HepG2 (cell line): ENCODE results near the gene SFXN5. TPM values are rescaled to one million over a fixed set of nuclear protein-coding genes. Genes with fewer than 3 reads are reported as not detected.

Source experiments
- ATAC-seq: fragments of 200-7000 bp; cut with Tn5 transposase; 3 replicates; pipeline ENCODE4 v1.9.1; 2020; ENCODE audit warnings: mild to moderate bottlenecking, moderate library complexity
- BruUV-seq: library from RNA; stranded (reverse); fragments of 400-500 nt; replicated peaks from 2 replicates; lab custom pipeline; 2021; lab: Mats Ljungman, UMichigan
- CTCF ChIA-PET: fragments of 300-600 bp; formaldehyde crosslinking; extraction: SDS; loops from one replicate; lab custom pipeline; 2021; ENCODE audit warnings: low total read pairs, inconsistent platforms, low intra/inter-chr PET ratio; lab: Yijun Ruan, JAX
- POLR2A ChIA-PET: fragments of 350-600 bp; sonication (Branson Sonifier 250); formaldehyde crosslinking; loops from one replicate; lab custom pipeline; 2020; ENCODE audit warnings: antibody characterized with exemption, inconsistent platforms; lab: Yijun Ruan, JAX
- DNase-seq: peaks from one replicate; pipeline ENCODE4 v3.0.0-alpha.2; 2015; ENCODE audit warnings: low spot score
- FAIRE-seq: peaks from 3 replicates; lab custom pipeline; 2011; peaks lifted over from hg19 to GRCh38; lab: Jason Lieb, UNC
- H2AFZ ChIP-seq: one replicate; pipeline ENCODE4 v1.6.1; 2011; ENCODE audit warnings: low read length, inconsistent platforms
- H3K27ac ChIP-seq: fragments of 300-600 bp; 3 replicates; pipeline ENCODE4 v1.8.0; 2011; ENCODE audit warnings: mixed run types, mild to moderate bottlenecking, mixed read lengths, low read length, inconsistent platforms; ENCODE audit not compliant: insufficient read depth; ENCODE audit errors: extremely low read length
- H3K27me3 ChIP-seq, 2 experiments: fragments of 200-600 bp in 1 of 2; 2 replicates in 1 of 2; 3 replicates in 1 of 2; pipeline versions ENCODE4 v1.6.0 to v1.8.0; 2011; ENCODE audit warnings: low read length in 2 of 2, mild to moderate bottlenecking in 2 of 2, moderate library complexity in 2 of 2, inconsistent platforms in 1 of 2; ENCODE audit not compliant: insufficient read depth in 2 of 2, control insufficient read depth in 1 of 2
- H3K36me3 ChIP-seq, 2 experiments: fragments of 200-600 bp in 1 of 2; replicated peaks in 1 of 2; 2 replicates in 1 of 2; 3 replicates in 1 of 2; pipeline versions ENCODE4 v1.5.1 to v1.8.0; 2011; ENCODE audit warnings: low read length in 2 of 2, inconsistent platforms in 1 of 2; ENCODE audit not compliant: insufficient read depth in 2 of 2, control insufficient read depth in 1 of 2
- H3K4me1 ChIP-seq: 2 replicates; pipeline ENCODE4 v1.5.1; 2012; ENCODE audit warnings: low read length, inconsistent platforms; ENCODE audit not compliant: insufficient read depth
- H3K4me2 ChIP-seq: 2 replicates; pipeline ENCODE4 v1.6.0; 2011; ENCODE audit warnings: low read depth, low read length, inconsistent platforms
- H3K4me3 ChIP-seq, 3 experiments: fragments of 200-600 bp in 1 of 3; sonication (generic), shearing (Covaris generic) in 1 of 3; replicated peaks in 1 of 3; 2 replicates each; pipeline ENCODE4 v1.5.1; 2011 to 2016; ENCODE audit warnings: low read length in 3 of 3, inconsistent platforms in 2 of 3, low read depth in 2 of 3, mild to moderate bottlenecking in 2 of 3, control low read depth in 1 of 3, mixed read lengths in 1 of 3; ENCODE audit not compliant: insufficient read depth in 1 of 3
- H3K79me2 ChIP-seq: one replicate; pipeline ENCODE4 v1.6.1; 2011; ENCODE audit warnings: low read length, inconsistent platforms; ENCODE audit not compliant: insufficient read depth
- H3K9ac ChIP-seq: 2 replicates; pipeline ENCODE4 v1.6.0; 2011; ENCODE audit warnings: mild to moderate bottlenecking, low read depth, low read length, inconsistent platforms; ENCODE audit not compliant: insufficient read depth
- H3K9me3 ChIP-seq: 2 replicates; pipeline ENCODE4 v1.5.1; 2012; ENCODE audit warnings: mild to moderate bottlenecking, low read length
- H4K20me1 ChIP-seq: 2 replicates; pipeline ENCODE4 v1.6.0; 2011; ENCODE audit warnings: inconsistent platforms, mild to moderate bottlenecking, low read length, moderate library complexity; ENCODE audit not compliant: insufficient read depth
- ELF3 ChIP-seq: IDR thresholded peaks from 2 replicates; pipeline ENCODE4 v1.6.1; 2016; ENCODE audit warnings: missing genetic modification reagents, missing compliant biosample characterization
- FOSL1 ChIP-seq: sonication (generic); formaldehyde crosslinking; IDR thresholded peaks from 2 replicates; pipeline ENCODE4 v1.9.0; 2021; ENCODE audit warnings: missing genetic modification reagents, borderline replicate concordance
- MZF1 ChIP-seq: sonication (generic); formaldehyde crosslinking; IDR thresholded peaks from 2 replicates; pipeline ENCODE4 v1.8.1; 2023; ENCODE audit warnings: mild to moderate bottlenecking, missing genetic modification reagents, borderline replicate concordance
- PPARG ChIP-seq: conservative IDR thresholded peaks from 2 replicates; pipeline ENCODE4 v1.6.1; 2016; ENCODE audit warnings: missing biosample characterization, missing genetic modification reagents
- TCF7 ChIP-seq: sonication (generic); IDR thresholded peaks from 2 replicates; pipeline ENCODE4 v1.6.1; 2016; ENCODE audit warnings: antibody characterized with exemption, low read depth
- TOE1 ChIP-seq: sonication (generic); formaldehyde crosslinking; IDR thresholded peaks from 2 replicates; pipeline ENCODE4 v1.4.0; 2020; ENCODE audit warnings: mild to moderate bottlenecking, missing genetic modification reagents
- ZBTB49 ChIP-seq: sonication (generic); formaldehyde crosslinking; IDR thresholded peaks from 2 replicates; pipeline ENCODE4 v1.4.0; 2020; ENCODE audit warnings: missing genetic modification reagents, borderline replicate concordance
- ZFP1 ChIP-seq: IDR thresholded peaks from 2 replicates; pipeline ENCODE4 v1.6.1; 2016
- ZNF138 ChIP-seq: sonication (generic); formaldehyde crosslinking; IDR thresholded peaks from 2 replicates; pipeline ENCODE4 v1.5.0; 2020; ENCODE audit warnings: mild to moderate bottlenecking, low read depth, missing genetic modification reagents
- ZNF382 ChIP-seq: sonication (generic); formaldehyde crosslinking; IDR thresholded peaks from 2 replicates; pipeline ENCODE4 v1.5.0; 2020; ENCODE audit warnings: missing genetic modification reagents, mild to moderate bottlenecking, borderline replicate concordance
- ZNF644 ChIP-seq: IDR thresholded peaks from 2 replicates; pipeline ENCODE4 v1.6.1; 2016; ENCODE audit warnings: low read depth
- WGBS: methylation state at CpG from one replicate; pipeline ENCODE4 v1.1.6; 2017; ENCODE audit warnings: low lambda C conversion rate; 5-methylcytosine and 5-hydroxymethylcytosine counted together
- in situ Hi-C: cut with HindIII; loops from 2 replicates; pipeline ENCODE4 v1.10.0; 2017; ENCODE audit warnings: low pct_unique_long_range_greater_than_20kb; ENCODE audit not compliant: extremely low pct_ligation_motif_present
- intact Hi-C: fragments of 100-400 bp; cut with micrococcal nuclease; formaldehyde crosslinking; loops from one replicate; pipeline ENCODE4 v1.10.0; 2022; ENCODE audit not compliant: unreplicated experiment
- polyA plus RNA-seq, 8 experiments: library from polyadenylated mRNA; depleted of rRNA in 3 of 8; stranded (reverse) in 7 of 8; unstranded in 1 of 8; fragments of >200 nt; fragmentation: Illumina TruSeq in 4 of 8; extraction: Trizol in 4 of 8; gene quantifications; 2 replicates each; pipeline versions ENCODE4 v1.2.1 to v1.2.3, GENCODE V29; 2011 to 2016; ENCODE audit warnings: low read depth in 4 of 8, missing spikeins in 1 of 8, mixed read lengths in 1 of 8; ENCODE audit not compliant: insufficient read depth in 1 of 8
- total RNA-seq, 5 experiments: library from RNA; depleted of rRNA; stranded (reverse); fragments of >200 nt; fragmentation: Illumina TruSeq; extraction: Trizol; gene quantifications; 2 replicates each; pipeline ENCODE4 v1.2.3, GENCODE V29; 2016; ENCODE audit warnings: low read depth in 1 of 5
- TF ChIP-seq, protein P1 (sequence below): sonication (generic); formaldehyde crosslinking; IDR thresholded peaks from 2 replicates; pipeline ENCODE4 v1.4.0; 2020; ENCODE audit warnings: mild to moderate bottlenecking, missing genetic modification reagents
- TF ChIP-seq, protein P2 (sequence below), 2 experiments: sonication (generic) in 1 of 2; formaldehyde crosslinking in 1 of 2; IDR thresholded peaks; 2 replicates each; pipeline versions ENCODE4 v1.6.1 to v1.9.0; 2014 to 2022; ENCODE audit warnings: antibody characterized with exemption in 1 of 2, borderline replicate concordance in 1 of 2, inconsistent platforms in 1 of 2, low read depth in 1 of 2, missing genetic modification reagents in 1 of 2

SFXN5 gene
- total and polyA plus RNA-seq, 2 of the 13 experiments (the other 11 are each of a cell fraction or from before 2014, with no cell fraction given), result 34.9 to 37.4 TPM

DNA sequence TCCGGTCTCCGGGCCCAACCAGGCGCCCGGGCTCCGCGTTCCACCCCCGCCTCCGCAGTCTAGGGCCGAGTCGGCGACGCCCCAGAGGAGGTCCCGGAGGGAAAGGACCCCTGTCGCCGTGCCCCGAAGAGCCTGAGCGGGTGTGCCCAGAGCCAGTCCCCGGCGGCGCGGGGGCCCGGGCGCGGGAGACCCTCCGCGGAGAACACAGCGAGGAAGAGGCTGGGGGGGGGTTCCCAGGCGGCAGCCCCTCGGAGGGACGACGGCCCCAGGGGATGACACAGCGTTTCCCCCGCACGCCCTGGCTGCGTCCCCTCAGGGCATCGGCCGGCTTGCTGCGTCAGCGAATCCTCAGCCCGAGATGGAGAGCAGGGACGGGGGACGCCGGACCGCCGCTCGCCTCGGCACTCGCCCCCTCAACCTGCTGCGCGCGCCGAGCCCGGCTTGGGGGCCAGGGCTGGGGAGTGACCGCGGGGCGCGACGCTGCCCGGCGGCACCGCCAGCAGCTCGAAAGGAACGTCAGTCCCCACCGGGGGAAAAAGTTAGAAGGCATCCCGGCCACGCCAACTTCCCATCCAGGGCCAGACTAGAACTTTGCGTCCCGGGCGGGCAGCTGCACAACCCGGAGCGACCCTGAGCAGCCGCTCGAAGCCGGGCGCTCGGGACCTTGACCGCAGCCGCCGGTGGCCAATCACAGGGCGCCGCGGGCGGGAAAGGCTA lies 711 bp downstream of the SFXN5 start:
- Histone ChIP-seq H2AFZ (no peak overlapping the region), H3K27me3 (no peaks in the 10 kb centered on the region; a peak in 1 of 5 replicates), H3K4me3 (peak overlapping the region; percentile 81 to 98 (median 95)), H4K20me1 (peaks cover 9% of the 10 kb centered on the region), H3K9ac (peak overlapping the region; percentile 93), H3K79me2 (peaks cover 50% of the 10 kb centered on the region), H3K4me1 (peaks cover 60% of the 10 kb centered on the region), H3K4me2 (peak overlapping the region; percentile 99), H3K27ac (peak overlapping the region; percentile 89), H3K9me3 (no peaks in the 10 kb centered on the region), H3K36me3 (peaks cover 3% of the 10 kb centered on the region in 2 experiments; a peak in 4 of 5 replicates)
- BruUV-seq, result no TSS peak
- in situ Hi-C loops, result no loop called here
- CTCF ChIA-PET, result interaction anchor here (1.4 kb wide), 1 partner anchor 78 kb away, joined by 4 read pairs; no protein-coding TSS in a partner anchor
- WGBS, result 1% methylated on average over 27 of the region's 83 CpGs
- peak; percentile 31 for ATAC-seq
- intact Hi-C loops, result loop anchor here (1.0 to 2.0 kb wide), 3 partner anchors 50 to 78 kb away; no protein-coding TSS in a partner anchor
- no peak for FAIRE-seq
- DNase-seq, result no peak
- POLR2A ChIA-PET, result interaction anchor here (0.7 to 2.7 kb wide), 25 partner anchors 7 to 183 kb away, joined by 3 to 35 read pairs (median 4); partner anchors contain the start of genes PRADC1 and RAB11FIP5
- TF ChIP-seq, protein P1, sequence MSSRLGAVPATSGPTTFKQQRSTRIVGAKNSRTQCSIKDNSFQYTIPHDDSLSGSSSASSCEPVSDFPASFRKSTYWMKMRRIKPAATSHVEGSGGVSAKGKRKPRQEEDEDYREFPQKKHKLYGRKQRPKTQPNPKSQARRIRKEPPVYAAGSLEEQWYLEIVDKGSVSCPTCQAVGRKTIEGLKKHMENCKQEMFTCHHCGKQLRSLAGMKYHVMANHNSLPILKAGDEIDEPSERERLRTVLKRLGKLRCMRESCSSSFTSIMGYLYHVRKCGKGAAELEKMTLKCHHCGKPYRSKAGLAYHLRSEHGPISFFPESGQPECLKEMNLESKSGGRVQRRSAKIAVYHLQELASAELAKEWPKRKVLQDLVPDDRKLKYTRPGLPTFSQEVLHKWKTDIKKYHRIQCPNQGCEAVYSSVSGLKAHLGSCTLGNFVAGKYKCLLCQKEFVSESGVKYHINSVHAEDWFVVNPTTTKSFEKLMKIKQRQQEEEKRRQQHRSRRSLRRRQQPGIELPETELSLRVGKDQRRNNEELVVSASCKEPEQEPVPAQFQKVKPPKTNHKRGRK (CRISPR knock-in tag), result no peak
- TF ChIP-seq ELF3 (no peak), FOSL1 (CRISPR knock-in tag) (no peak), ZNF138 (CRISPR knock-in tag) (peak; percentile 81; the same call in 1 of the 2 replicates), TCF7 (no peak; the same call in 1 of the 2 replicates), ZNF644 (no peak), ZNF382 (CRISPR knock-in tag) (no peak), TOE1 (no peak), MZF1 (CRISPR knock-in tag) (no peak), PPARG (CRISPR knock-in tag) (no peak), ZBTB49 (CRISPR knock-in tag) (0 out of 2 replicates have a peak, but pooled peaks have one; percentile 15), ZFP1 (CRISPR knock-in tag) (no peak)
- TF ChIP-seq, protein P2, sequence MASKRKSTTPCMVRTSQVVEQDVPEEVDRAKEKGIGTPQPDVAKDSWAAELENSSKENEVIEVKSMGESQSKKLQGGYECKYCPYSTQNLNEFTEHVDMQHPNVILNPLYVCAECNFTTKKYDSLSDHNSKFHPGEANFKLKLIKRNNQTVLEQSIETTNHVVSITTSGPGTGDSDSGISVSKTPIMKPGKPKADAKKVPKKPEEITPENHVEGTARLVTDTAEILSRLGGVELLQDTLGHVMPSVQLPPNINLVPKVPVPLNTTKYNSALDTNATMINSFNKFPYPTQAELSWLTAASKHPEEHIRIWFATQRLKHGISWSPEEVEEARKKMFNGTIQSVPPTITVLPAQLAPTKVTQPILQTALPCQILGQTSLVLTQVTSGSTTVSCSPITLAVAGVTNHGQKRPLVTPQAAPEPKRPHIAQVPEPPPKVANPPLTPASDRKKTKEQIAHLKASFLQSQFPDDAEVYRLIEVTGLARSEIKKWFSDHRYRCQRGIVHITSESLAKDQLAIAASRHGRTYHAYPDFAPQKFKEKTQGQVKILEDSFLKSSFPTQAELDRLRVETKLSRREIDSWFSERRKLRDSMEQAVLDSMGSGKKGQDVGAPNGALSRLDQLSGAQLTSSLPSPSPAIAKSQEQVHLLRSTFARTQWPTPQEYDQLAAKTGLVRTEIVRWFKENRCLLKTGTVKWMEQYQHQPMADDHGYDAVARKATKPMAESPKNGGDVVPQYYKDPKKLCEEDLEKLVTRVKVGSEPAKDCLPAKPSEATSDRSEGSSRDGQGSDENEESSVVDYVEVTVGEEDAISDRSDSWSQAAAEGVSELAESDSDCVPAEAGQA (IDR thresholded peaks at IDR 0.05; ENCODE audit: low read depth), result no peak
- TF ChIP-seq, protein P2 (CRISPR knock-in tag; IDR thresholded peaks at IDR 0.05; ENCODE audit: borderline replicate concordance), result 0 out of 2 replicates have a peak, but pooled peaks have one; percentile 81
